ENCODE measurements around the gene SLC15A4.

SLC15A4 gene

DNA sequence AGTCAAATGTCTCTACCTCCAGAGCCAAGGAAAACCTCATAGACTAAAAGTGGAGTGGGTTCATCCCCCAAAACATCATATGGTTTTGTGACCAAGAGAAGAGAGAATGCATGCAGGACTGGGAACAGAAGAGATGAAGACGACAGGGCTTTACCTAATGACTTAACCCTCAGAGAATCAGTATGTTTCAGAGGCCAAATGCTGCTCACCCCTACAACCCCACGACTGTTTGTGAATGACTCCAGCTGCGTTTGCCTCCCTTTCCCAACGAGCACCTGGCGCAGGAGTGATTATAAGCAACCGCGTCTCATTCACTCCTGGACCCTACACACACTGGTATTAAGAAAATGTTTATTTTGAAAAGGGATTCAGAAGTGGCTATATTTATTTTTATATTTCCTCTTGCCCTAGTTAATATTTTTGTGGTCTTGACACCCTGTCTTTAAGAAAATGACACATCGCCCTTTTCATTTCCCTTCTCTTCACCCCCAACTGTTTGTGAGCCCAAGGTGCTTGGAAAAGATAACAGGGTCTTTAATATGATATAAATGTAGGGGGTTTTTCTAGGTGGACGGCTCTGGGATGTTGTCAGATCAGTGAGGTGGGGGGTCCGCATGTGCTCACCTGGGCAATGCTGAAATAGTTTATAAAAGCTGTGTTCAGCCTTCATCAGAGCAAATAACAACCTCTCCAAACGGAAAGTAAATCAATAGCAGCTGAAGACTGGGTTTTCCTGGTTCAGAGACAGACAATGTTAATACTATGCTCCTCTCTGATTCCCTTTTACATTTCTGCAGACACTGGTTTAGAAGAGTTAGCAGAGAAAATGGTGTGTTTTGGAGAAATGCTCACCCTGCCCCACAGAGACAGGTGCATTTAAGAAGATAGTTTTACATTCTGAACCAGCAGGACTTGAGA, 77.7 kb downstream of the SLC15A4 start:
- DNase-seq = no peak

DNA sequence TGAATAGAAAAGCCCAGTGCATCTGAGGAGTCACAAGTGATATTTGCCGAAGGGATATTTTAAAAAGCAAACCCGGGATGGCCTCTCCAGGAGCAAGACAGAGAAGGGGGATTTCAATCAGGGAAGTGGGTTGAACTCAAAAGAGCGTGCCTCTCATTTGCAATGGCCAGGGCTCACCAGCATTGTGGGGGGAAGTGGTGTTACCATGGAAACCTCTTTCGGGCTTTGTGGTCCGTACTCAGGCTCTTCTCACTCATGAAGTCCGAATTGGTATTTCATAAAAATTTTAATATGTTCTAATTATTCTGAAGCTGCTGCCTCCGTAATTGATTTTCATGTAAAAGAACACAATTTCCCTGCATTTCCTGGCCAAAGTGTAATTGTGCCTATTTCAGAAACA, 79.8 kb downstream of the SLC15A4 start:
- no peak for DNase-seq

Data from fibroblast of skin of right biceps (primary cell).